SJSA1 (cell line): ENCODE data around the gene PANK1. TPM values are rescaled to one million over a fixed set of nuclear protein-coding genes. Genes with fewer than 3 reads are reported as not detected.
"Not testable (repeated sequence)": the region's sequence is repeated elsewhere in the genome, so short reads cannot be mapped to it uniquely, and the experiment has no call there.

ENCODE experiments used
- DNase-seq, 2 experiments: peaks; one replicate each; pipeline ENCODE4 v3.0.0-alpha.2; 2015 to 2020; ENCODE audit warnings: low spot score in 2 of 2, low read depth in 1 of 2
- H3K27ac ChIP-seq: fragments of 250-450 bp; sonication (Bioruptor Pico); 2 replicates; pipeline ENCODE4 v1.5.1; 2020; ENCODE audit warnings: mild to moderate bottlenecking, moderate library complexity
- H3K27me3 ChIP-seq: fragments of 250-450 bp; sonication (Bioruptor Pico); replicated peaks from 2 replicates; pipeline ENCODE4 v1.5.1; 2020; ENCODE audit warnings: mild to moderate bottlenecking, moderate library complexity
- H3K36me3 ChIP-seq: fragments of 250-450 bp; sonication (Bioruptor Pico); 2 replicates; pipeline ENCODE4 v1.5.1; 2020; ENCODE audit warnings: mild to moderate bottlenecking
- H3K4me1 ChIP-seq: fragments of 250-450 bp; sonication (Bioruptor Pico); replicated peaks from 2 replicates; pipeline ENCODE4 v1.6.1; 2021; ENCODE audit warnings: mild to moderate bottlenecking
- H3K4me3 ChIP-seq: fragments of 250-450 bp; sonication (Bioruptor Pico); 2 replicates; pipeline ENCODE4 v1.5.1; 2020; ENCODE audit warnings: mild to moderate bottlenecking
- H3K9me3 ChIP-seq: fragments of 250-450 bp; sonication (Bioruptor Pico); replicated peaks from 2 replicates; pipeline ENCODE4 v1.5.1; 2020; ENCODE audit warnings: mild to moderate bottlenecking
- total RNA-seq: library from RNA; depleted of rRNA; stranded (reverse); fragments of >200 nt; shearing (Covaris generic); gene quantifications from 2 replicates; pipeline ENCODE4 v1.2.3, GENCODE V29; 2014

Gene PANK1
- total RNA-seq, 1 experiment from 2014 or later, result 6.7 TPM

DNA sequence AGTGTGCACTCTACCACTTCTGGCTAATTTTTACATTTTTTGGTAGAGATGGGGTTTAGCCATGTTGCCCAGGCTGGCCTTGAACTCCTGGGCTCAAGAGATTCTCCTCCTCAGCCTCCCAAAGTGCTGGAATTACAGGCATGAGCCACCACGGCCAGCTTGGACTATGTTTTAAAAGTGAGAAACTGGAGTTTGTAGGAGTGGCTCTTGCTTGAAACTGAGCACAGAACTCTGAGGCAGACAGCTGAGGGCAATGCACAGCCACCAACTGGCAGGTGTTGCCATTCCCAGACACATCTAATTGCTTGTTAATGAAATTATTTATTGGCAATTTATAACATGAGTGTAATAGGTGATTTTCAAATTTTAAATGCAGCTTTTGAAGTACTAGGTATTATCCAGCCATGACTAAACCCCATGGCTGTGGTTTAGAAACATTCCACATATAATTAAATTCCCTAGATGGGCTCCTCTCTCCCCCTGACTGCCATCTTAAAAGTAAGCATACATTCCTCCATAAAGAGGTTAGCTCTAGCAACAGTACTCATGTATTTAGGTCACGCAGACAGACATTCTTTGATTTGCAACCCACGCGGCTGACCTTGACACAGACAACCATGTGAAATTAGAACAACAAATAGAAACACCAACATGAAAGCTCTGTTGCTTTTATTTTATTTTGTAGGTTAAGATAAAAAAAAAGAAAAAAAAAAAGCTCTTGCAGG lies 19.8 kb downstream of the PANK1 start:
- Histone ChIP-seq H3K36me3 (no peaks in the 10 kb centered on the region), H3K27me3 (no peaks in the 10 kb centered on the region), H3K4me1 (no peaks in the 10 kb centered on the region; the same call in 1 of the 2 replicates), H3K27ac (no peak overlapping the region), H3K9me3 (peaks cover 8% of the 10 kb centered on the region), H3K4me3 (no peak overlapping the region)
- peak in 1 of 2 experiments; percentile 19 for DNase-seq

DNA sequence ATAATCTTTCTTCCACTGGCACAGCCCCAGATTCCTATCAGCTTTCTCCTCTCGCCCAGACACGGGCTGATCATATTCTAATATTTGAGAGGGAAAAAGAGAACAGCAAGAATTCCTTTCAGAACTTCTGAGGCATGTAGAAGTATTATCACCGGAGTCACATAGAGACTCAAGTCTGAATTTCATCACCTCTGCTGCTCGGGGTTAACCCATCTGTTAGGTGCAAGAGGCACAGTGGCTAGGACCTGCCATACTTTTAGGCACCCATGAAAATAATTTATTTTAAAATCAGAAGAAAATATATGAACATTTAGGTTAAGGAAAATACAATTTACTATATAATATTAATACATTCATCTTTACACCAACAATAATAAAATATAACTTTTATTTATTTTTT lies 21.0 kb downstream of the PANK1 start:
- no peaks in the 10 kb centered on the region; the same call in 1 of the 2 replicates for H3K4me1 ChIP-seq
- no peak for DNase-seq
- no peaks in the 10 kb centered on the region for H3K27me3 ChIP-seq
- H3K9me3 ChIP-seq, result peaks cover 8% of the 10 kb centered on the region
- no peak overlapping the region for H3K4me3 ChIP-seq
- H3K27ac ChIP-seq, result no peak overlapping the region
- no peaks in the 10 kb centered on the region for H3K36me3 ChIP-seq

DNA sequence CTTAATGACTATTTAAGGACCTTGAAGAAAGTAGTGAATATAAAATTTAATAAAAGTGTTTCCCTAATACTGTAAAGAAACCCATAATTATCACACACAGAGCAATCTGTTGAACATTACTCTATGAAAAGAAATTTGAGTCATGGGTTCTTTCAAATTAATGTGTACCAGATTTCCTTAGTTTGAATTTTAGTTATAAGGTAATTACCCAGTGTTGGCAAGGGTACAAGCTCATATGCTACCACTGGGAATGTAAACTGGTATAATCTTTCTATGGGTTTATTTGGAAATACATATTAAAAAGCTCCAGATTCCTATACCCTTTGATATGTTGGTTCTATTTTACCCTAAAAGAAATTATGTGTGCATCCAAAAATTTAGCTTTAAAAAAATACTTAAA lies 22.9 kb downstream of the PANK1 start:
- Histone ChIP-seq H3K36me3 (no peaks in the 10 kb centered on the region), H3K9me3 (peaks cover 8% of the 10 kb centered on the region)

DNA sequence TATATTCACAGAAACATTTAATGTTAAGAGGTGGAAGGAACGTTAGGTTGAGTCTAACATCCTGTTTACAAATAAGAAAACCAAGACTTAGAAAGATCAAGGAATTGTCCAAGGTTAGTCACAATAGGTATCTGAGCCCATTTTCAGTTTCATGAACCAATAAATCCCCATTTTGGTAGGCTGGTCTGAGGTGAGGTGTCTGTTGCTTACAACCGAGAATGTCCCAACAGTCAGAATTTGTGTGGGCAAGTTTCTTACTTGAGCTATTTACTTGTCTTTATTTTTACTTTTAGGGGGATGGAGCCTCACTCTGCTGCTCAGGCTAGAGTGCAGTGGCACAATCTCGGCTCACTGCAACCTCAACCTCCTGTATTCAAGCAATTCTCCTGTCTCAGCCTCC lies 23.6 kb downstream of the PANK1 start:
- Histone ChIP-seq H3K9me3 (peaks cover 8% of the 10 kb centered on the region), H3K36me3 (no peaks in the 10 kb centered on the region), H3K27ac (no peak overlapping the region), H3K27me3 (no peaks in the 10 kb centered on the region), H3K4me3 (no peak overlapping the region), H3K4me1 (no peaks in the 10 kb centered on the region; the same call in 1 of the 2 replicates)
- DNase-seq, result no peak

More for the DNA sequence above, 22.9 kb downstream of the PANK1 start:
- no peak for DNase-seq
- H3K27me3 ChIP-seq, result no peaks in the 10 kb centered on the region
- H3K4me1 ChIP-seq, result no peaks in the 10 kb centered on the region; the same call in 1 of the 2 replicates
- no peak overlapping the region for H3K4me3 ChIP-seq
- H3K27ac ChIP-seq, result no peak overlapping the region

DNA sequence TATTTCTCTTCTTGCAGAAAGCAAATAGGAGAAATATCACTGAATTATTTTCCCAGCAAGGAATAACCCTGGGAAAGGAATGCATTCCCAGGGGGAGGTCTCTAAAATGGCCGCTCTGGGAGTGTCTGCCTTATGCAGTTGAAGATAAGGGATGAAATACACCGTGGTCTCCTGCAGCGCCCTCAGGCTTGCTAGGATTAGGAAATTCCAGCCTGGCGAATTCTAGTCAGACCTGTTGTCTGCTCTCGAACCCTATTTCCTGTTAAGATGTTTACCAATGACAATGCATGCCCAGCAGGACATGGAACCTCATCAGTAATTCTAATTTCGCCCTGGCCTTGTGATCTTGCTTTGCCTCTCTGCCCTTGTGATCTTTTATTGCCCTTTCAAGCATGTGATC lies 24.7 kb downstream of the PANK1 start:
- H3K4me1 ChIP-seq, H3K4me3 ChIP-seq, H3K27ac ChIP-seq, H3K36me3 ChIP-seq, DNase-seq, H3K27me3 ChIP-seq, H3K9me3 ChIP-seq: not testable (repeated sequence)

DNA sequence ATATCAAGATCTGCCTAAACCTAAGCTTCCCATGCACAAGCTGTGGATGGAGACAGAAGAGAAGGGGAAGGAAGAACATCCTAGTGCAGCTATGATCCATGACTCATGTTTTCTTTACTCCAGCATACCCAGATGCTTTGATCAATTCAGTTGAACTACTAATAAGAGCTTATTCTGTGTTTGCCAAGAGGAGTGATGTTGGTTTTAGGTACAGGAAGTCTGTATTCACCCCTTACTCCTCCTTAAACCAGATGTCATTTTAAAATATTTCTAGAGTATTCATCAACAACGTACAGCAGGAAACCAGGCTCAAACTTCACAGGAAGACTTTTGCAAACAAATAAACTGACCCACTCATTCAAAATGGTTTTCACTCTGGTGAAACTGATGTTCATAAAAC lies 29.2 kb downstream of the PANK1 start:
- Histone ChIP-seq H3K27ac (no peak overlapping the region), H3K27me3 (no peaks in the 10 kb centered on the region), H3K4me3 (no peak overlapping the region), H3K36me3 (no peaks in the 10 kb centered on the region), H3K4me1 (peaks cover 10% of the 10 kb centered on the region), H3K9me3 (peaks cover 2% of the 10 kb centered on the region; the same call in 1 of the 2 replicates)
- no peak for DNase-seq

DNA sequence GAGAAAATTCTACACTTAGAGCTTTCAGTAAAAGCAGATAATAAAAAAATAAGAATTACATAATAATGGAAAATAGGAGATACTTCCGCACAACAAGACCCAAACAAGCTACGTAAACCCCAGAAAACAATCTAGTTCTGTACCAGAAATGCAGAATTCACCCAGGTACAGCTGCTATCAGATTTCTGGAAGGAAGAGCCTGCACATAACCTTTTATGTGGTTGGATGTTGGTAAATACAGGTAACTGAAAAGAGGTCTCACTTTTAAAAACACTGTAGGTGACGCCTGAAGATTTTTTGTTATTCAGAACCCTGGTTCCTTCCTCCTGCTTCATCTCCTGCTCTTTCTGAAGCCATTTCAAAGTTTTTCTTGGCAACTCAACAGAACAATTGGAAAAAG lies 29.9 kb downstream of the PANK1 start:
- no peak for DNase-seq
- Histone ChIP-seq H3K4me1 (peaks cover 10% of the 10 kb centered on the region), H3K27me3 (no peaks in the 10 kb centered on the region), H3K36me3 (peaks cover 4% of the 10 kb centered on the region; the same call in 1 of the 2 replicates), H3K9me3 (no peaks in the 10 kb centered on the region), H3K27ac (no peak overlapping the region), H3K4me3 (no peak overlapping the region)

DNA sequence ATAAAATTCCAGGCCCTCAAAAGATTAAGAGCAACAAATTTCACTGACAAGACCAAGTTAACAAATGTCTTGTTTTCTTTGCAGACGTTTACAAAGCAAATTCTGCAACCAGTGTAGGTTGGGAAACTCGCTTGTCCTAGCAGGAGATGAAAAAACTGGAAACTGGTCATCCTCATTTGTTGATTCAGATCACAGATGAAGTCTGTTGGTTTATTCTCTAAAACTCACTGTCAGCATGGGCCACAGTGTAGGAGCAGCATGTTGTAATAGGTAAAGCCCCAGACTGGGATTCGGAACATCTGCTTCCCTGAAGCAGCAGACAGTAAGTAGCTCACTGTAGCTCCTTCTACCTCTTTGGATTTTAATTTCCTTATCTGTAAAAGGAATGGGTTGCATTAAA lies 31.5 kb downstream of the PANK1 start:
- Histone ChIP-seq H3K36me3 (peaks cover 4% of the 10 kb centered on the region; the same call in 1 of the 2 replicates), H3K4me1 (peaks cover 10% of the 10 kb centered on the region), H3K27ac (no peak overlapping the region), H3K9me3 (no peaks in the 10 kb centered on the region), H3K4me3 (no peak overlapping the region), H3K27me3 (no peaks in the 10 kb centered on the region)
- no peak for DNase-seq

DNA sequence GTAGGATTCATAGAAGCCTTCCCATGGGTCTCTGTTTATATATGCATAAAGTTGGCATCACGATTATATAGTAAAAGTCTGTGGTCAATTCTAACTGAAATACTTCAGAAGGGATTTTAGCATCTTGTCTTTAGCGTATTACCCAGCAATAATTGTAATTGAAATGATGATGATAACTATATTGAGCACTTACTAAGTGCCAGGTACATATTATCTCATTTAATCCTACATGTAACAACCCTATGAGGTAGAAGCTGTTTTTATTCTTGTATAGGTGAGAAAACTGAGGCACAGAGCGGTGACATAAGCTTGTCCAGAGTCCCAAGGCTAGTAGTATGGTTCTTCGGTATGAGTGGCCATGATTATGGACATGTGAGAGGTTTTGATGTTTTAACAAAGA lies 33.8 kb downstream of the PANK1 start:
- Histone ChIP-seq H3K4me3 (no peak overlapping the region), H3K27me3 (no peaks in the 10 kb centered on the region), H3K27ac (no peak overlapping the region), H3K36me3 (peaks cover 4% of the 10 kb centered on the region; the same call in 1 of the 2 replicates), H3K4me1 (peaks cover 10% of the 10 kb centered on the region), H3K9me3 (no peaks in the 10 kb centered on the region)
- no peak for DNase-seq

DNA sequence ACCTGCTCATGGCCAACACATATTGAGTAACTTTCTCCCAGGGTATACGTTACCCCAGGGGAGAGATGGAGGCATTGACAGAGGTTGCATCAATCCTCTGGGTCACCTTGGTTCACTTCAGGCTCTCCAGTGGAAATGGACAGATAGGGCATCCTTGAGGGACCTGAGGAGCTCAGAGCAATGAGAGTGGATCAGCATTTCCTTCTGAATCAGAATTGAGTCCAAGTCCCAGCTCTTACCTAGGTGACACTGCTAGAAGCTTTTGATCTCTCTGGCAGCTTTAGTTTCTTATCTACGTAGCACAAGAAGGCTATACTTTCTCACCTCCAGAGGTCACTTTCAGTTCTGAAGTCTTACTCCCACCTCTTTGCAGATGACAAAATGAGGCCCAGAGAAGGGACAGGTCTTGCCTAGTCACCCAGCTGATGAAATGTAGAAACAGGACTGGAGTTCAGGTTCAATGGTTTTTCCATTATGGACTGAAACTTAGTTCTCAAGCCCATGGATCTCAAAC lies 35.2 kb downstream of the PANK1 start:
- Histone ChIP-seq H3K27me3 (no peaks in the 10 kb centered on the region), H3K4me3 (no peak overlapping the region), H3K36me3 (peaks cover 7% of the 10 kb centered on the region; the same call in 1 of the 2 replicates), H3K27ac (no peak overlapping the region), H3K9me3 (no peaks in the 10 kb centered on the region), H3K4me1 (peaks cover 5% of the 10 kb centered on the region; the same call in 1 of the 2 replicates)
- DNase-seq, result no peak

DNA sequence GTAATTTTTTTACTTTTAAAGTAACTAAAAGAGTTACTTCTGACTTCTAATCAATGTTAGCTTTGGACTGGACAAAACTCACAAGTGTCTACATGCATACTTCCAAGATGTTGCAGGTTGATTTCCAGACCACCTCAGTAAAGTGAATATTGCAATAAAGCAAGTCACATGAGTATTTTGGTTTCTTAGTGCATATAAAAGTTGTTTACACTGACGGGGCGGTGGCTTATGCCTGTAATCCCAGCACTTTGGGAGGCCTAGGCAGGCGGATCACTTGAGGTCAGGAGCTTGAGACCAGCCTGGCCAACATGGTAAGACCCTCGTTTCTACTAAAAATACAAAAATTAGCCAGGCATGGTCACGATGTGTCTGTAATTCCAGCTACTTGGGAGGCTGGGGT lies 40.8 kb downstream of the PANK1 start:
- no peak for DNase-seq
- no peaks in the 10 kb centered on the region for H3K9me3 ChIP-seq
- no peak overlapping the region for H3K27ac ChIP-seq
- H3K4me1 ChIP-seq, result no peaks in the 10 kb centered on the region
- H3K36me3 ChIP-seq, result peaks cover 4% of the 10 kb centered on the region; the same call in 1 of the 2 replicates
- H3K27me3 ChIP-seq, result no peaks in the 10 kb centered on the region
- no peak overlapping the region for H3K4me3 ChIP-seq

DNA sequence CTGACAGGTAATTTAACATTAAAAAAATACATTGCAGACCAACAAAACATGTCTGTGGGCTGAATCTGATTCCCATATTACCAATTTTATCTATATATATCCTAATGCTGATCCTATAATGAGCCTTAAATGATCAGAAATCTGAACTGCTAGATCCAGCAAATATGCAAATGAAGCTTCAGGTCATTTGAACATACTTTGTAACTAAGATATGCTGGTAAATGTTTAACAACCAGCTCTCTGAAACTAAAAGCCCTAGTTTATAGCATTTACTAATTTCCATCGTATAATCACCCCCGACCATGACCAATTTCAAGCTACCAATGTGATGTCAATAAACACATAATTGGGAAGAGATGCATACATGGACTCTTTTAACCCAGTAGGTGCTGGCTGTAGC lies 42.1 kb downstream of the PANK1 start:
- DNase-seq, result no peak
- no peaks in the 10 kb centered on the region for H3K4me1 ChIP-seq
- H3K4me3 ChIP-seq, result no peak overlapping the region
- no peaks in the 10 kb centered on the region for H3K27me3 ChIP-seq
- peaks cover 4% of the 10 kb centered on the region; the same call in 1 of the 2 replicates for H3K36me3 ChIP-seq
- no peaks in the 10 kb centered on the region for H3K9me3 ChIP-seq
- H3K27ac ChIP-seq, result no peak overlapping the region

DNA sequence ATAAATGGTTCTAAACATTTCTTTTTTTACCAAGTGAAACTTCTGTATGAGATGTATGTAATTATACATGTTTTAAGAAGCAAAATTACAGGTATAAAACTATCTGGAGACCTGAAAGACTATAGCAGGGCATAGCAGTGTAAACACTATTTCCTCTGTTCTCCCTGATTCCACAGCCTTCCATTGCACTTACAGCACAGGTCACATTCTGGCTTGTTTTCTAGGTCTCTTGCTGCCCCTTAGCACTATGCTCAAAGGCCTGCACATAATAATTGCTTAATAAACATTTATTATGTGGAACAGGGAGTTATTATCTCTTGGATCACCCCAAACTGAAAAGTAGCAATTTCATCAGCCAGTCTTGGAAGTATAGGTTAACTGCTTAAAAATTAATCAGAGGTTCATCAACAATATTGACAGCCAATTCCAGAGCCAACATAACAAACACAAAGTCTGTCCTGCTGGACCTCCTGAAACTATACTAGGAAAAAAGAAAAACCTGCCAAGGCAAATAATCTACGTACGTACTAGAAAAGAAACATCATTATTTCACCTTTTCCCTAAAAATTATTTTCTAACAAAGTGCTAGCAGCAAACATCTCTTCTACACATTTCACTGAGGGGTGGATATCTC lies 43.2 kb downstream of the PANK1 start:
- Histone ChIP-seq H3K4me1 (no peaks in the 10 kb centered on the region), H3K27me3 (no peaks in the 10 kb centered on the region), H3K4me3 (no peak overlapping the region), H3K9me3 (no peaks in the 10 kb centered on the region), H3K36me3 (peaks cover 4% of the 10 kb centered on the region; the same call in 1 of the 2 replicates), H3K27ac (no peak overlapping the region)
- no peak for DNase-seq

DNA sequence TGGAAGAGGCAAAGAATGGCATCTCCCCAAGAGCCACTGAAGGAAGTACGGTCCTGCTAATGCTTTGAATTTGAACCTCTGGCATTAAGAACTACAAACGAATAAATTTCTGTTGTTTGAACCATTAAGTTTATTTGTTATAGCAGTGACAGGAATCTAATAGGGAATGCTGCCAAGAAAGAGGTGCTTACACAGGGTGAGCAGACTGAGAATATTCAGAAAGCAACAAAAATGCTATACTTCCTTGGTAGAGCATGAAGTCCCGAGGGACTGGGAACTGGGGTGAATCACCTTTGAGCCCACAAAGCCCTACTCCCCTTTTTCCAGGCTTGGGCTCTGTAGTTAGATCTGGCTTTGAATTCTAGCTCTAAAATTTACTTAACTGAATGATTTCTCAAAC lies 45.0 kb downstream of the PANK1 start:
- Histone ChIP-seq H3K4me1 (no peaks in the 10 kb centered on the region), H3K9me3 (no peaks in the 10 kb centered on the region), H3K27ac (no peak overlapping the region), H3K27me3 (no peaks in the 10 kb centered on the region), H3K4me3 (no peak overlapping the region), H3K36me3 (no peaks in the 10 kb centered on the region; the same call in 1 of the 2 replicates)
- no peak for DNase-seq
